Neutrophil (primary cell): ENCODE results near the gene PDE7B.

Experiments used
- H3K27ac ChIP-seq: fragments of 200-600 bp; sonication (generic); 2 replicates; pipeline ENCODE4 v1.5.1; 2016; ENCODE audit warnings: mild to moderate bottlenecking, moderate library complexity
- H3K27me3 ChIP-seq: fragments of 200-600 bp; sonication (generic); 2 replicates; pipeline ENCODE4 v1.6.0; 2016; ENCODE audit warnings: mild to moderate bottlenecking
- H3K36me3 ChIP-seq: fragments of 200-600 bp; sonication (generic); 2 replicates; pipeline ENCODE4 v1.5.1; 2017
- H3K4me1 ChIP-seq, 2 experiments: fragments of 200-600 bp in 1 of 2; sonication (generic) in 1 of 2; 1 replicate in 1 of 2; 2 replicates in 1 of 2; pipeline versions ENCODE4 v1.5.1 to v1.6.1; 2013 to 2016; ENCODE audit warnings: low read depth in 1 of 2, low read length in 1 of 2, mild to moderate bottlenecking in 1 of 2, moderate library complexity in 1 of 2; ENCODE audit not compliant: control insufficient read depth in 1 of 2, insufficient read depth in 1 of 2
- H3K4me3 ChIP-seq, 2 experiments: fragments of 200-600 bp in 1 of 2; sonication (generic) in 1 of 2; 1 replicate in 1 of 2; 2 replicates in 1 of 2; pipeline ENCODE4 v1.5.1; 2013 to 2016; ENCODE audit warnings: low read depth in 1 of 2, low read length in 1 of 2, mild to moderate bottlenecking in 1 of 2, moderate library complexity in 1 of 2
- H3K9me3 ChIP-seq: fragments of 200-600 bp; sonication (generic); 2 replicates; pipeline ENCODE4 v1.5.1; 2016
- CTCF ChIP-seq: fragments of 200-600 bp; sonication (generic); IDR thresholded peaks from 2 replicates; pipeline ENCODE4 v1.5.1; 2016; ENCODE audit warnings: antibody characterized with exemption

Gene PDE7B

GRCh38 chr6:135951169-135951568 is 99.7 kb downstream of the PDE7B start:
- H3K36me3 ChIP-seq: no peaks in the 10 kb centered on the region
- no peak overlapping the region for H3K4me3 ChIP-seq
- H3K27me3 ChIP-seq: no peaks in the 10 kb centered on the region
- H3K27ac ChIP-seq: no peak overlapping the region
- no peaks in the 10 kb centered on the region for H3K9me3 ChIP-seq
- no peak for TF ChIP-seq CTCF
- peaks cover 19 to 20% of the 10 kb centered on the region in 2 experiments for H3K4me1 ChIP-seq

GRCh38 chr6:135953818-135954217 is 102.3 kb downstream of the PDE7B start:
- no peak for TF ChIP-seq CTCF
- no peaks in the 10 kb centered on the region for H3K9me3 ChIP-seq
- H3K27ac ChIP-seq: no peak overlapping the region
- no peaks in the 10 kb centered on the region for H3K27me3 ChIP-seq
- no peaks in the 10 kb centered on the region for H3K36me3 ChIP-seq
- peaks cover 19 to 20% of the 10 kb centered on the region in 2 experiments for H3K4me1 ChIP-seq
- H3K4me3 ChIP-seq: no peak overlapping the region

GRCh38 chr6:135955099-135955498 is 103.6 kb downstream of the PDE7B start:
- H3K36me3 ChIP-seq: no peaks in the 10 kb centered on the region
- H3K9me3 ChIP-seq: no peaks in the 10 kb centered on the region
- peaks cover 19 to 20% of the 10 kb centered on the region in 2 experiments for H3K4me1 ChIP-seq
- H3K27me3 ChIP-seq: no peaks in the 10 kb centered on the region
- no peak overlapping the region for H3K4me3 ChIP-seq
- TF ChIP-seq CTCF: no peak
- H3K27ac ChIP-seq: no peak overlapping the region

- no peak overlapping the region for H3K27ac ChIP-seq
- TF ChIP-seq CTCF: no peak
- H3K9me3 ChIP-seq: no peaks in the 10 kb centered on the region
- H3K4me3 ChIP-seq: no peak overlapping the region
- no peaks in the 10 kb centered on the region for H3K36me3 ChIP-seq
- H3K4me1 ChIP-seq: no peaks in the 10 kb centered on the region
- peaks cover 7% of the 10 kb centered on the region for H3K27me3 ChIP-seq
Measured at GRCh38 chr6:135962731-135963130, 111.2 kb downstream of the PDE7B start.

- Histone ChIP-seq H3K27ac (no peak overlapping the region), H3K4me1 (no peaks in the 10 kb centered on the region), H3K36me3 (no peaks in the 10 kb centered on the region), H3K4me3 (no peak overlapping the region), H3K27me3 (no peaks in the 10 kb centered on the region), H3K9me3 (no peaks in the 10 kb centered on the region)
- no peak for TF ChIP-seq CTCF
Measured at GRCh38 chr6:135970750-135971149, 119.2 kb downstream of the PDE7B start.

GRCh38 chr6:135971351-135971750 is 119.8 kb downstream of the PDE7B start:
- Histone ChIP-seq H3K4me3 (no peak overlapping the region), H3K27me3 (no peaks in the 10 kb centered on the region), H3K9me3 (no peaks in the 10 kb centered on the region), H3K4me1 (no peaks in the 10 kb centered on the region), H3K27ac (no peak overlapping the region), H3K36me3 (no peaks in the 10 kb centered on the region)
- TF ChIP-seq CTCF: no peak
